ENCODE data around the gene PLCB2.

The PLCB2 gene

DNA sequence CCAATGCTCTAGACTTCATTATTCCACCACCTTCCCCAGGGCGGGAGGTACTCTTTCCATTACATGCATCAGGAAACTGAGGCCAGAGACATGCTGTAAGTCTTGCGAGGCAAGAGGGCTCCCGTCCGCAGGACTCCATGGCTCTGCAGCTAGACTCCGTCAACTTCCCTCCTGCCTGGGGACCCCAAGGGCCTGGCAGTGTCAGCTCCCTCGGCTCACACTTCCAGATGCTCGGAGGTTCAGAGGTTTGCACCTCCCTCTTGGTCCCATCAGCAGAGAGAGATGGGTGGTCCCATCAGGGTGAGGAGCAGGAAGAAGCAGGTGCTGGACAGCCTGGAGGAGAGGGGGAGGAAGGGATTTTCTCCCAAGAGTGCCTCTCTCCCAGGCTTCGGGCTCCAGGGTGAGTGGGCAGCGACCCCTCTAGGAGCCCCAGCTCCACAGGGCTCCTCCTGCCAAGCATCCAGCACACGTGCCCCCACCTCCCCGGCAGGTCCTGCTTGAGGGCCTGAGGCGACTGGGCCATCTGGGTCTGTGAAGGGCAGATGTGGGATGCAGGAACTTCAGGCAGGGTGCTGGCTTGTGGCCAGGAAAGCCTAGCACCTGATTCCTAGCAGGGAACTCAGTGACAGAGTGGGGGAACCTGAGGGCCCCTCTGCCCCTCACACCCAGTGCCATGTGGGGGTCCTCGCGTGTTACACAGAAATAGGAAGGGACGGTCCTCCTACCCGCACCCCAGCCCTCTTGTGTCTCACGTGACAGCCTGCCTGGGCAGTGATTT lies 59.5 kb downstream of the PLCB2 start:
- no peak for DNase-seq

DNA sequence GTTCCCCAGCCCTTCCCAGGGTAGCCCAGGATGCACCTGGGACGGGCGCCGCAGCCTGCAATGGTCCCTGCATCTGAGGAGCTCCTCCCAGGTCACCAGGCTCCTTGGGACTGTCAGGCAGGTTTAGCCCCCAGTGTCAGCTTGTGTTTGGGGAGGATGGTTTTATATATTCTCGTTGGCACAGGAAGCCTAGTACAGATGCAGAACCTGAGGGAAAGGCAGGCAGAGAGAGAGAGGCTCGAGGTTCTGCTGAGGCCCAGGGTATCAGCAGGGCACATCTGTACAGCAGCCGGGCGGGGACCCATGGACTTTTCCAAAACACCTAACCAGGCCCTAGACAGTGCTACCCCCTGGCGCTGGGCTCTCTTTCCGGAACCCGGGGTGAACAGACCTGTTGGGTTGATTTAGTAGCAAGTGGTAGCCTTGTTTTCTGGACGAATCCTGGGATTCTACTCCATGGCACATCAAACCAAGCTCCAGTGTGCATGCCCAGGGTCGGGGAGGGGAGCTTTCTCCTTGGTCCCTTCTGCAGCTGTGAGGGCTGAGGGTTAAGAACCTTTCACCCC lies 60.2 kb downstream of the PLCB2 start:
- no peak for DNase-seq

DNA sequence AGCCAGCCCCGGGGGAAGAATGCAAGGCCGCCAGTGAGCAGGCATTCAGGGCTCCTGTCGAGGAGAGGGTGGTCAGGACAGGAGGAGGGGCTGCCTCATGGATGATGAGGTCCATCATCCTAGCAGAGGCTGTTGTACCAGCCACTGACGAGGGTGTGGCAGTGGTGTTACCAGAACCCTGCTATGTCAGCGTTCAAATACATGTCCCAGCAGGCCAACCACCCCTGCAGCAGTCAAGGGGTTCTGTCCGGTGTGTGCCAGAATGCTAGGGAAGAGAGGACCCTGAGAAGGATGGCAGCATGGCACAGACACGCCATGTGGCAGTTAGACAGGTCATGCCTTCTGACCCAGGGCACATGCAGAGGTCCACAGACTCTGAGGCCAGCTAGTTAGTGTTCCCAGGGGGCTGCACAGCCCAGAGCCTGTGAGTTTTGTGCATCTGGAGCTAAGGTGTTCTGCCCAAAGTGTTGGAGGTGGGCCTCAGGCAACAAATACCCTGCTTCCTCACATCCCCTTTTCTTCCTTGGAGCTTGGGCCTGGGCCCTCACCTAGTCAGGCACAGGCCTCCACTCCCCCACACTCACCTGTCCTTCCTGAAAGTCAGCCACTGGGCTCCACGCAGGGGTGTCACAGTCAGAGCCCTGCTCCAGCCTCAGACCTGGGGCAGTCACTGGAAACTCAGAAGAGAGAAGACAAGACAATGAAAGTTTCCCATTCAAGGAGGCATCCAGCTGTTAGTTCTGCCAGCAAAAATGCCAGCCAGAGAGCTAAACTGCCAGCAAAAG lies 61.0 kb downstream of the PLCB2 start:
- no peak for DNase-seq

DNA sequence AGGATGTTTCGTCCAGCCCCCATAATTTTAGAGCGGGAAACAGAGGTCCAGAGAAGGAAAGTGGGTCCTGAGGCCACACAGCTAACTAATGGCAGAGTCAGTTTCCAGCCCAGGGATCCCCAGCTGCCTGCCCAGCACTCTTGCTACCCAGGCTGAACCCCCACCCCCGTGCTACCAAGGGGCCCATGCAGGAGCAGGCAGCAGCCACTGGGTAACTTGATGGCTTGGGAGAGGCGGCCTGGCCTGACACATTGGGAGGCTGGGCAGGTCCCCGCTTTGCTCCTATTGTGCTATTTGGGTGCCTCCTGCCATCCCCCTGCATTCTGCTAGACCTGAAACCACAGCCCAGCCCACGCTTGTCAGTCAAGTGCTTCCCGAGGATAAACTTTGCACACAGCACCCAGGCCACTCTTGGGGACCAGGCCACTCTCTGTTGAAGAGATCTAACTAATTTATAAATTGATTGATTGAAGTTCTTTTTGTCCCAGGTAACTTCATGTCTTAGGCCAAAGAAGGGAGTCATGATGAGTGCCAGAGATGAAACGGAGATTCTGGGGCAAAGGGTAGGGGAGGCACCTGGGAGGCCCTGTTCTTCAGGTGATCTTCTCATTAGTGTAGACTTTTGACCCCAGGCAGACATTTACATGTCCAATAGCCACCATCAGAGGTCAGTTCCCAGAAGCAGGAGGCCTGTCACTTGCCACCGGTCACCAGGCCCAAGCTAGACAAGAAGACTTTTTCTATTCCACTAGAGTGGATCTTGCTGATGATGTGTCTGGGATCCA lies 61.9 kb downstream of the PLCB2 start:
- DNase-seq: no peak

DNA sequence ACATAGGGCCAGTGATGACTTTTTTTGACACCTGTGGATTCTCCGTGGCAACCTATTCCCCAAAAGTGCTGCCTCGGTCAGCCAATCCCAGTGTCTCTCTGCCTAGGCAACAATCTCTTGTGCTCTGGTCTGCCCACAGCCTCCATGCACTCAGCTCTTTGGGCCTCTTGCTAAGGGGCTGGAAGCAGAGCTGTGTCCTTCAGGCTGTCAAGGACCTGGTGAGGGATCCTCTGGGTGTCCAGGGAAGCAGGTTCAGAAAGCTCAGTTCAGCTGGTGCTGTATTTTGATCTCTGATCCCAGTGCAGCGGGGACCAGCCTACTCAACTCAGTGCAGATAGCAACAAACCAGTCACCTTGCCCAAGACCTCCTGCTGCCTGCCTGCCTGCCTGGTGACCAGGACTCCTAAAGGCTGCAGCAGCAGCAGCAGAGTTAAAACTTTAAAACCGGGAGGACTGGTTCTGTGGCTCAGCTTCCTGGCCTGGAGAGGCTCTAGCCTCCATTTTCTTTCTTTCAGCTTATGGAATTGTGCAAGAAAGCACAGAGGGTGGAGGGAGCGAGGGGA lies 62.7 kb downstream of the PLCB2 start:
- no peak for DNase-seq

DNA sequence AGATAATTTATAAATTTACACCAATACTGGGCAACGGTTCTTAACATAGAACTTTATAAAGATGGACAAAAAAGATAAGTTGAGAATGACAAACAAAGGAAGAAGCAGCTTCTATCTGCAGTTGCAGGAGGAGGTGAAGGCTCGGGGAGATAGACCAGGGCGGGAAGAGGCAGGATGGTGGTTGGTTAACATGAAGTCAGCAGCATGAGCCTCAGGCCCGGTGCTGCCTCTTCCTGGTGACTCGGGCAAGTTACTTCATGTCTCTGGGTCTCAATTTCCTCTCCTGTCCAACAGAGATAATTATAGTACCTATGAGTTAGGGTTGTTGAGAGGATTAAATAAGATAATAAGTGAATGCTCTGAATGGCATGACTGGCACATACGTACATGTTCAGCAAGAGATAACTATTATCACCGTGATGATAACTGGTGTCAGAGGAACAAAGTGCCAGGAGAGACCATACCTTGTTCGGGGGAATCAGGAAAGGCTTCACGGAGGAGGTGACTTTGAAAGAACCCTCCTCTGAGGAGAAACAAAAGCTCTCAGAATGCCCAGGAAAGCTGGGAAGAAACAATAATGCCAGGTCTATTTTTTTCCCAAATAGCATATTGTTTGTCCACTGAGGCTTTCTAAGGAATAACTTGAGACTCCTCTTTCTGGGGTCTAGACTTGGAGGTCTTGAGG lies 64.5 kb downstream of the PLCB2 start:
- no peak for DNase-seq

DNA sequence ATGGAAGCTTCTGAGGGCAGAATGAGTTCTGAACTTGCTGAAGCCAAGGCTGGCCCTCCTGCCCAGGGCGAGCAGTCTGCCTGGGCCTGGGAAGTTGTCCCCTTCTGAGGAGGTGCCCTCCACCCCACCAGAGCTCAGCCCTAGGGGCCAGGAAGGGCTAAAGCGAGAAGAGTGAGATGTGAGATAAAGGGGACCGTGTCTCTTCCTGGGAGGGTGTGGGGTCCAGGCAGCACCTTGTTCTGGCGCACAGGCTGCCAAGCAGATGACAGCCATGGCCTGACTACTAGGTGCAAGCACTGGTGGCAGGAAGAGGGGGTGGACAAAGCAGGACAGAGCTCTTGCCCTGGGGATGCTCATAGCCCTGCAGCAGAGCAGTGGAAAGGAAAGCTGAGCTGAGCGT lies 65.1 kb downstream of the PLCB2 start:
- DNase-seq: no peak

DNA sequence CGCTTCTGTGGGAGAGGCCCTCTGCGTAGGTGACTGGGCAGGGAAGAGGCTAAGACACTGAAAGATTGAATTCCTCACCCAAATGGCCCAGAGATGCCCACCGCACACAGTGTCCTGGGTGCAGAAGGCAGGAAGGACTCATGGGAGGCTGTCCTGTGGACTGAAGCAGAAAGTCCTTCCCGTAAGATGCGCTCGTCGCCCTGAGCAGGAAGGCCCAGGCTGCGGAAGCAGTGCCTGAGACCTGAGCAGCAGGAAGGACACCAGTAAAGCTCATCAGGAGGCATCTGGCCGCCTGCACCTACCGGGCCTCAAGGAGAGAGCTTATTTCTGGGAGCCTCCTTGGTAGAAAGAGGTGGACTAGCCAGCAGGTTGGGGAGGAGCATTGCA lies 65.5 kb downstream of the PLCB2 start:
- DNase-seq: no peak

DNA sequence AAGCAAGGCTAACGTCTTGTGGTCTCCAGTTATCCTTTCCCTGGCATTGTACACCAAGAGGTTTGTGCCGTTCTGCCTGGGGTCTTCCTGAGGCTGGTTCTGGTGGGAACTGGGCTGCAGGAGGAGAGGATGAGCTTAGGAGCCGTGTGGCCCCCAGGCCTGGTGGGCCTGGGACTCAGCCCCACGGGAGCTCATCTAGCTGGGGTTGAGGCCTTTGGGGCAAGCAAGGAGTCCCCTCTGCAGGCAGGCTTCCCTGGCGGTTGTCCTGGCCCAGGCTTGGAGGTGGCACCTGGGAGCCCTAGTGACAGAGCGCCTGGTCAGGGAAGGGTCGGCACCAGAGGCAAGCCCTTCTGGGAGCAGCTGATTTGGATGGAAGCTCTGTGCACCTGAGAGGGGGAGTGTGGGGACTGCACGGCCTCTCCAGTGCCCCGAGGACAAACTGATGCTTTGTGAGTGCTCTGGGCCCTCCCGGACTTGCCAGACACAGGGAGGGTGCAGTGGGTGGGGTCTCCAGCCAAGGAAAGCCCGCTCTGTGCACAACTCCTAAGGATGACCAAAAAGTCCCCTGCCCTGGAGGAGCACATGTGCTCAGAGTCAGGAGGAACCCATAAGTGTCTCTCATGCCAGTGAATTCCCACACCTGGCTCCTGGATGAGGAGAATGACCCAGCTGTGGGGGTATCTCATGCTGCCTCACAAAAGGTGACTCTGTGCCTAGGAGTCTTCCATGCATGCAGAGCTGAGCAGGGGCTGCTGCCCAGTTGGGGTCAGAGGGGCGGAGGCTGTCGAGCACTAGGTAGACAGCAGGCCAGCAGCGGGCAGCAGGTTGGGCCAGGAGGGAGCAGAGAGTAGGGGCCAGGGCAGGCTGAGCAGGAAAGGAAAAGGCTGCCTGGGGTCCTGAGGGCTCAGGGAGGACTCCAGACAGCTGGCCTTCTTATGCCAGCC lies 66.2 kb downstream of the PLCB2 start:
- DNase-seq: no peak

DNA sequence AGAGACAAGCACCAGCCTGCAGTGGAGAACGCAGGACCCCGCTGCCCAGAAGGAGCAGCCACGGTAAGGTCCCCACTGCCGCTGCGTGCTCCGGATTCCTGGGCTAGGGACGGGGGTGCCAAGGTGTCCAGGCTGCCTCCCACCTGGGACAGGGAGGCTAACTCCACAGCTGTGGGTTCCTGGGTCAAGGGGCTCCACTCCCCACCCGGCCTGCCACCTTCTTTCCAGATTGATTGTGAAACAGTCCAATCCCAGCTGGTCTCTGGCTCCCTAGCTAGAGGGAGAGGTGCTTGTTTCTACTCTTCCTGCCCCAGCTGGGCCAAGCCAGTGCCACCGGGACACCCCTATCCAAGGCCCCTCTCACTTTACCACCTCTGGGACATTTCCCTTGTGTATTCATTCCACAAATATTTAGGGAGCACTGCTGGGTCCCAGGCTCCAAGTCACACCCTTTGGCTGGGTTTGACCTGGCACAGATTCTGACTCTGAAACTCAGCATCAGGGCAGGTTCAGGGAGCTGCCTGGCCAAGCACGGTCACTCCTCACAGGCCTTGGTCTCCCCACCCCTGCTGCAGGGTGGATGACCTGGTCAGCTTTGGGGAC lies 67.0 kb downstream of the PLCB2 start:
- no peak for DNase-seq

DNA sequence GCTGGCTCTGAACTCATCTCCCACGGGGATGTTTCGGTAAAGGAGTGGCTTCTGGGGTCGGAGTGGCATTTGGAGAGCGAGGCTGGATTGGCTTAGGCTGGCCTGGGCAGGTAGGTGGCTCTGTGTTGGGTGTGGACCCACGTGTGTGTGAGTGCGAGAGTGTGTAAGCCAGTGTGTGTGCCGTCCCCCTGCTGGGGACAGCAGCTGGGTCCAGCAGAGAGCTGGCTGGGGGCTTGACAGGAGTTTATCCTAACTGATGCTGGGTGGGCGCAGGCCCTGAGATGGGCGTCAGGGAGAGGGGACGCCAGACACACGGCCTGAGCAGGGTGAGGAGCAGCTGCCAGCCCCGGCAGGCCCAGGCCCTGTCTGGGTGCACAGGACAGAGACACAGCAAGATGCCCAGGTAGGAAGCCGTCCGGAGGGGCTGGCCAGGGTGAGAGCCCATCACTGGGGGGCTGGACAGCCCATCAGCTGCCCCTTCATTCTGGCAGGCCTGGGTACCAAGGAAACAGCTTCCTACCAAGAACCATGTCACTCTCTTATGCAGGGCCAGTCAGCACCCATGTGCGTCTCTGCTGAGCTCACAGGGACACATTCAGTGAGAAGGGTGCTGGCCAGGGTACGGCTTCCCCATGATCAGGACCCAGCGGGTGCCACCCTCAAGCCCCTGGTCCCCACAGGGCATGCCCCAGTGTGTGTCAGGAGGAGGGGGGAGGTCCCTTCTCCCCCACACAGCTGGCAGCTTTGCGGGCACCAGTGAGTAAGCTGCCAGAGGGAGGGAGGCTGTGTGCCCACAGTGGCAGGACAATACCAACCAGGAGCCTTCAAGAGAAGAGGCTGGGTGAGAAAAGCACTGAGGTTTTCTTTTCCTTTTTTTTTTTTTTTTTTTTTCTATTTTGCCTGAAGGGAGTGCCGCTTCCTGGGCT lies 67.8 kb downstream of the PLCB2 start:
- no peak for DNase-seq

DNA sequence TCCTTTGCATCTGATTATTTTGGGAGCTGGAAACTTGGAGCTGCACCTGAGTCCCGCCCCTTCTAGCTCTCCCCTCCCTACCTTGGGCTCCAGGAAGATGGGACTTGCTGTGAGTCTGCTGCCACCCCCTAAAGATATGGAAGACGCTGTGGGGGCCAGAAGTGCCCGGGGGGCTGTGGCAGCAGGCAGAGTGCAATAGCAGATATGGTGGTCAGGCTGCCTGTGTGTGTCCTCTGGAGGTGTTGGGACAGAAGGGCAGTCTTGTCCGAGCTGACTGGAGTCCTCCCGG lies 68.4 kb downstream of the PLCB2 start:
- DNase-seq: no peak

DNA sequence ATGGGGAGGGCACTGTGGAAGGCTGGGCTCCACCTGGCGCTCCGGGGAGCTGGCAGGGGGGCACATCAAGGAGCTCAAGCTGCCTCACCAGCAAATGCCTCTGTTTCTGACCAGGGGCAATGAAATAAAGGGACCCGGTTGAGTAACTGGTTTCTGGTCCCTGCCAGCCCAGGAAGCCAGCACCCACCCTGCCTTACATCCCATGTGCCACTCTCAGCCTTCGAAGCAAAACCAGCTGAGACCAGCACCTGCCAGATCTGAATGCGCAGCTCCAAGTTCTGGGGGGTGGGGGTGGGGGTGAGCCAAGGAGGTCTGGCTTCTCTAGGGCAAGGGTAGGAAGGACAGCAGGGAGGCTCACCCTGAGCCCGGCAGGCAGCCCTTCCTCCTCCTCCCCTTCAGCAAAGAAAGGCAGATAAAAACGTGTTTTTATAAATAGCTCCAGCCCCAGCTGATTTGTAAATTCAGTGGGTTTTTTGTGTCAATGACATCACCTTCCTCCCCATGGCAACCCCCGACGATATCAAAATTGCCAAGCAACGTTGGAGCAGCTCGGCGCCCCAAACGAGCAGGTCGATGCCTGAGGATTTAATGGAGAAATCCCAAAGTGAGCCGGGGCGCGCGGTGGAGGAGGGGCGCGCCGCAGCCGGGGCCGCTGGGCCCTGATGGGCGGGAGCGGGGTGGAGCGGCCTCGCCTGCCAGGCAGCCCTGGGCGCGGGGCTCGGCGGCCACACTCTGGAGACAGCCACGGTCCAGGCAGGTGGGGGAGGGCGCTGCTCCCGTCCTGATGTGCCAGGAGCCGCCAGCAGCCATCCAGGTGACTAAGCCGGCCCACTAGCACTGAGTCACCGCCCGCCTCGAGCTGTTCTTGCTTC lies 69.0 kb downstream of the PLCB2 start, which contains the start of gene PAK6:
Gene PAK6 (plus strand): TSS at position 532 of the 872 bp plus-strand sequence. CDS start 25,723 bp downstream, outside the sequence.
- peak; percentile 48 for DNase-seq

Data from right hindlimb (tissue), 1 donor.